HepG2 (cell line): ENCODE data around the gene ABHD12. TPM values are rescaled to one million over a fixed set of nuclear protein-coding genes. Genes with fewer than 3 reads are reported as not detected.

Source experiments
- DDIT3 ChIP-seq: sonication (generic); formaldehyde crosslinking; IDR thresholded peaks from 2 replicates; pipeline ENCODE4 v1.4.0; 2020; ENCODE audit warnings: mild to moderate bottlenecking, missing genetic modification reagents
- ISX ChIP-seq: sonication (generic); formaldehyde crosslinking; conservative IDR thresholded peaks from 2 replicates; pipeline ENCODE4 v1.5.0; 2020; ENCODE audit warnings: missing genetic modification reagents
- MAZ ChIP-seq, 2 experiments: sonication (generic) in 1 of 2; formaldehyde crosslinking in 1 of 2; IDR thresholded peaks; 2 replicates each; pipeline versions ENCODE4 v1.5.0 to v1.6.1; 2012 to 2020; ENCODE audit warnings: low read depth in 2 of 2, mild to moderate bottlenecking in 2 of 2, borderline replicate concordance in 1 of 2, improper control_type of control experiment in 1 of 2, low read length in 1 of 2, missing genetic modification reagents in 1 of 2, moderate library complexity in 1 of 2
- PAF1 ChIP-seq: IDR thresholded peaks from 2 replicates; pipeline ENCODE4 v1.6.1; 2016; ENCODE audit warnings: missing genetic modification reagents, missing compliant biosample characterization
- SALL1 ChIP-seq: sonication (generic); formaldehyde crosslinking; IDR thresholded peaks from 2 replicates; pipeline ENCODE4 v1.8.0; 2022; ENCODE audit warnings: mild to moderate bottlenecking, missing genetic modification reagents
- SIX1 ChIP-seq: sonication (generic); formaldehyde crosslinking; IDR thresholded peaks from 2 replicates; pipeline ENCODE4 v1.4.0; 2020; ENCODE audit warnings: missing genetic modification reagents, borderline replicate concordance
- SKI ChIP-seq: fragments of 450-650 bp; IDR thresholded peaks from one replicate; pipeline ENCODE4 v1.6.1; 2018; ENCODE audit warnings: mild to moderate bottlenecking; ENCODE audit not compliant: partially characterized antibody
- SMC3 ChIP-seq: IDR thresholded peaks from 2 replicates; pipeline ENCODE4 v1.6.1; 2011; ENCODE audit warnings: low read length, improper control_type of control experiment
- ZFP91 ChIP-seq: sonication (generic); formaldehyde crosslinking; IDR thresholded peaks from 2 replicates; pipeline ENCODE4 v1.9.0; 2022; ENCODE audit warnings: missing genetic modification reagents, mild to moderate bottlenecking, borderline replicate concordance
- ZFX ChIP-seq: sonication (generic); formaldehyde crosslinking; IDR thresholded peaks from 2 replicates; pipeline ENCODE4 v1.4.0; 2020; ENCODE audit warnings: mild to moderate bottlenecking, low read depth, missing genetic modification reagents, moderate library complexity
- ZNF136 ChIP-seq: sonication (generic); formaldehyde crosslinking; IDR thresholded peaks from 2 replicates; pipeline ENCODE4 v1.8.1; 2022; ENCODE audit warnings: low read depth, mild to moderate bottlenecking, moderate library complexity, missing genetic modification reagents
- ZNF20 ChIP-seq: sonication (generic); formaldehyde crosslinking; IDR thresholded peaks from 2 replicates; pipeline ENCODE4 v1.4.0; 2020; ENCODE audit warnings: mild to moderate bottlenecking, moderate library complexity, missing genetic modification reagents
- ZNF251 ChIP-seq: sonication (generic); formaldehyde crosslinking; IDR thresholded peaks from 2 replicates; pipeline ENCODE4 v1.9.0; 2021; ENCODE audit warnings: mild to moderate bottlenecking, missing genetic modification reagents
- ZNF333 ChIP-seq: sonication (generic); formaldehyde crosslinking; IDR thresholded peaks from 2 replicates; pipeline ENCODE4 v1.4.0; 2020; ENCODE audit warnings: mild to moderate bottlenecking, missing genetic modification reagents, borderline replicate concordance
- ZNF33A ChIP-seq: sonication (generic); formaldehyde crosslinking; IDR thresholded peaks from 2 replicates; pipeline ENCODE4 v1.5.1; 2020; ENCODE audit warnings: missing genetic modification reagents, mild to moderate bottlenecking, moderate library complexity, borderline replicate concordance
- ZNF598 ChIP-seq: sonication (generic); formaldehyde crosslinking; IDR thresholded peaks from 2 replicates; pipeline ENCODE4 v1.5.1; 2020; ENCODE audit warnings: mild to moderate bottlenecking, missing genetic modification reagents, borderline replicate concordance
- ZNF749 ChIP-seq: sonication (generic); formaldehyde crosslinking; IDR thresholded peaks from 2 replicates; pipeline ENCODE4 v1.8.0; 2022; ENCODE audit warnings: mild to moderate bottlenecking, missing genetic modification reagents, moderate library complexity, borderline replicate concordance
- polyA plus RNA-seq, 8 experiments: library from polyadenylated mRNA; depleted of rRNA in 3 of 8; stranded (reverse) in 7 of 8; unstranded in 1 of 8; fragments of >200 nt; fragmentation: Illumina TruSeq in 4 of 8; extraction: Trizol in 4 of 8; gene quantifications; 2 replicates each; pipeline versions ENCODE4 v1.2.1 to v1.2.3, GENCODE V29; 2011 to 2016; ENCODE audit warnings: low read depth in 4 of 8, missing spikeins in 1 of 8, mixed read lengths in 1 of 8; ENCODE audit not compliant: insufficient read depth in 1 of 8
- total RNA-seq, 5 experiments: library from RNA; depleted of rRNA; stranded (reverse); fragments of >200 nt; fragmentation: Illumina TruSeq; extraction: Trizol; gene quantifications; 2 replicates each; pipeline ENCODE4 v1.2.3, GENCODE V29; 2016; ENCODE audit warnings: low read depth in 1 of 5
- TF ChIP-seq, protein P1 (sequence below): sonication (generic); formaldehyde crosslinking; IDR thresholded peaks from 2 replicates; pipeline ENCODE4 v1.9.0; 2021; ENCODE audit warnings: missing genetic modification reagents, mild to moderate bottlenecking, borderline replicate concordance
- TF ChIP-seq, protein P2 (sequence below): sonication (generic); formaldehyde crosslinking; IDR thresholded peaks from 2 replicates; pipeline ENCODE4 v1.4.0; 2020; ENCODE audit warnings: mild to moderate bottlenecking, missing genetic modification reagents
- TF ChIP-seq, protein P3 (sequence below): sonication (generic); formaldehyde crosslinking; IDR thresholded peaks from 2 replicates; pipeline ENCODE4 v1.4.0; 2020; ENCODE audit warnings: low read depth, missing genetic modification reagents

ABHD12 gene
- total and polyA plus RNA-seq, 2 of the 13 experiments (the other 11 are each of a cell fraction or from before 2014, with no cell fraction given), result 23.5 to 72.1 TPM

- TF ChIP-seq, protein P1, sequence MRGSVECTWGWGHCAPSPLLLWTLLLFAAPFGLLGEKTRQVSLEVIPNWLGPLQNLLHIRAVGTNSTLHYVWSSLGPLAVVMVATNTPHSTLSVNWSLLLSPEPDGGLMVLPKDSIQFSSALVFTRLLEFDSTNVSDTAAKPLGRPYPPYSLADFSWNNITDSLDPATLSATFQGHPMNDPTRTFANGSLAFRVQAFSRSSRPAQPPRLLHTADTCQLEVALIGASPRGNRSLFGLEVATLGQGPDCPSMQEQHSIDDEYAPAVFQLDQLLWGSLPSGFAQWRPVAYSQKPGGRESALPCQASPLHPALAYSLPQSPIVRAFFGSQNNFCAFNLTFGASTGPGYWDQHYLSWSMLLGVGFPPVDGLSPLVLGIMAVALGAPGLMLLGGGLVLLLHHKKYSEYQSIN (CRISPR knock-in tag), result no peak
- TF ChIP-seq ISX (CRISPR knock-in tag) (no peak), ZFX (no peak), SKI (no peak), ZNF251 (no peak), ZNF20 (CRISPR knock-in tag) (no peak), SMC3 (peak; percentile 33; the same call in 1 of the 2 replicates), PAF1 (CRISPR knock-in tag) (no peak), ZNF33A (CRISPR knock-in tag) (no peak), ZFP91 (CRISPR knock-in tag) (0 out of 2 replicates have a peak, but pooled peaks have one; percentile 26), MAZ (IDR thresholded peaks at IDR 0.05; ENCODE audit: borderline replicate concordance, low read depth, low read length) (no peak), MAZ (CRISPR knock-in tag; IDR thresholded peaks at IDR 0.05; ENCODE audit: low read depth) (0 out of 2 replicates have a peak, but pooled peaks have one; percentile 28), ZNF749 (no peak), SIX1 (no peak), DDIT3 (no peak), ZNF333 (CRISPR knock-in tag) (no peak), ZNF136 (no peak), ZNF598 (CRISPR knock-in tag) (no peak), SALL1 (CRISPR knock-in tag) (peak; percentile 39; the same call in 1 of the 2 replicates)
- TF ChIP-seq, protein P2, sequence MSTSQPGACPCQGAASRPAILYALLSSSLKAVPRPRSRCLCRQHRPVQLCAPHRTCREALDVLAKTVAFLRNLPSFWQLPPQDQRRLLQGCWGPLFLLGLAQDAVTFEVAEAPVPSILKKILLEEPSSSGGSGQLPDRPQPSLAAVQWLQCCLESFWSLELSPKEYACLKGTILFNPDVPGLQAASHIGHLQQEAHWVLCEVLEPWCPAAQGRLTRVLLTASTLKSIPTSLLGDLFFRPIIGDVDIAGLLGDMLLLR (CRISPR knock-in tag), result no peak
- TF ChIP-seq, protein P3, sequence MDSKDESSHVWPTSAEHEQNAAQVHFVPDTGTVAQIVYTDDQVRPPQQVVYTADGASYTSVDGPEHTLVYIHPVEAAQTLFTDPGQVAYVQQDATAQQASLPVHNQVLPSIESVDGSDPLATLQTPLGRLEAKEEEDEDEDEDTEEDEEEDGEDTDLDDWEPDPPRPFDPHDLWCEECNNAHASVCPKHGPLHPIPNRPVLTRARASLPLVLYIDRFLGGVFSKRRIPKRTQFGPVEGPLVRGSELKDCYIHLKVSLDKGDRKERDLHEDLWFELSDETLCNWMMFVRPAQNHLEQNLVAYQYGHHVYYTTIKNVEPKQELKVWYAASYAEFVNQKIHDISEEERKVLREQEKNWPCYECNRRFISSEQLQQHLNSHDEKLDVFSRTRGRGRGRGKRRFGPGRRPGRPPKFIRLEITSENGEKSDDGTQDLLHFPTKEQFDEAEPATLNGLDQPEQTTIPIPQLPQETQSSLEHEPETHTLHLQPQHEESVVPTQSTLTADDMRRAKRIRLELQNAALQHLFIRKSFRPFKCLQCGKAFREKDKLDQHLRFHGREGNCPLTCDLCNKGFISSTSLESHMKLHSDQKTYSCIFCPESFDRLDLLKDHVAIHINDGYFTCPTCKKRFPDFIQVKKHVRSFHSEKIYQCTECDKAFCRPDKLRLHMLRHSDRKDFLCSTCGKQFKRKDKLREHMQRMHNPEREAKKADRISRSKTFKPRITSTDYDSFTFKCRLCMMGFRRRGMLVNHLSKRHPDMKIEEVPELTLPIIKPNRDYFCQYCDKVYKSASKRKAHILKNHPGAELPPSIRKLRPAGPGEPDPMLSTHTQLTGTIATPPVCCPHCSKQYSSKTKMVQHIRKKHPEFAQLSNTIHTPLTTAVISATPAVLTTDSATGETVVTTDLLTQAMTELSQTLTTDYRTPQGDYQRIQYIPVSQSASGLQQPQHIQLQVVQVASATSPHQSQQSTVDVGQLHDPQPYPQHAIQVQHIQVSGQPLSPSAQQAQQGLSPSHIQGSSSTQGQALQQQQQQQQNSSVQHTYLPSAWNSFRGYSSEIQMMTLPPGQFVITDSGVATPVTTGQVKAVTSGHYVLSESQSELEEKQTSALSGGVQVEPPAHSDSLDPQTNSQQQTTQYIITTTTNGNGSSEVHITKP, result no peak
These were observed 94.2 kb downstream of the ABHD12 start (continued) for GRCh38 chr20:25296094-25297093.
